SK-N-SH (cell line): ENCODE data around the gene MRPL40.

Source experiments
- CTCF ChIP-seq: fragments of 200-600 bp; sonication (generic); IDR thresholded peaks from 2 replicates; pipeline ENCODE4 v1.6.1; 2017; ENCODE audit warnings: antibody characterized with exemption, mild to moderate bottlenecking, moderate library complexity
- FOSL2 ChIP-seq: IDR thresholded peaks from 2 replicates; pipeline ENCODE4 v1.4.0; 2012; ENCODE audit warnings: low read depth, mild to moderate bottlenecking, moderate library complexity, borderline replicate concordance
- GABPA ChIP-seq: IDR thresholded peaks from 2 replicates; pipeline ENCODE4 v1.4.0; 2012; ENCODE audit warnings: low read depth, mild to moderate bottlenecking
- MXI1 ChIP-seq: IDR thresholded peaks from 2 replicates; pipeline ENCODE4 v1.6.1; 2012; ENCODE audit warnings: mild to moderate bottlenecking, low read depth, low read length, improper control_type of control experiment
- POLR2AphosphoS5 ChIP-seq: IDR thresholded peaks from 2 replicates; pipeline ENCODE4 v1.6.1; 2012; ENCODE audit warnings: low read depth, low read length
- RFX5 ChIP-seq: IDR thresholded peaks from 2 replicates; pipeline ENCODE4 v1.6.1; 2012; ENCODE audit warnings: mild to moderate bottlenecking, improper control_type of control experiment, low read length
- TCF12 ChIP-seq: IDR thresholded peaks from 2 replicates; pipeline ENCODE4 v1.4.0; 2012

DNA sequence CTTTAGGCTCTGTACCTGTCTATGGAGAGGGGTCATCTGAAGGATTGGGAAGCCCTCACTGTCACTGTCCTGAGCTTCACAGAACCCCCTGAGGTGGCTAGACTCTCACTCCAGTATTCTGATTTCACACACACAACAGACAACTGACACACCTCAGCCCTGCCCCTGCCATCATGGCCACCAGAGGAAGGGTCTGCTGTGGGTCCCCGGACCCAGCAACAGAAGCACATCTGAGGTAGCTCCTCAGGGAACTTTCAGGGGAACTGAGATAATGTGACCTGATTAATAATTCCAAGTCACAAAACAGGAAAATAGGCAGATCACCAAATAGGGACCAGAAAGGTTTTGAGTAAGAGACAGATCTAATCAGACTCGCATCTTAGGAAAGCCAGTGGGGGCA is 22.7 kb downstream of the MRPL40 start:
- TF ChIP-seq RFX5 (no peak), FOSL2 (no peak), GABPA (no peak), CTCF (no peak), POLR2AphosphoS5 (no peak), TCF12 (no peak), MXI1 (no peak)
